GM12873 (cell line): ENCODE data around the gene R3HDM4.

Experiments
- TF ChIP-seq, protein P1 (sequence below): IDR thresholded peaks from 2 replicates; pipeline ENCODE4 v1.5.1; 2012; ENCODE audit warnings: low read depth, mild to moderate bottlenecking, moderate library complexity, low read length, control low read depth; ENCODE audit not compliant: insufficient read depth; ENCODE audit errors: missing control alignments

R3HDM4 gene

DNA sequence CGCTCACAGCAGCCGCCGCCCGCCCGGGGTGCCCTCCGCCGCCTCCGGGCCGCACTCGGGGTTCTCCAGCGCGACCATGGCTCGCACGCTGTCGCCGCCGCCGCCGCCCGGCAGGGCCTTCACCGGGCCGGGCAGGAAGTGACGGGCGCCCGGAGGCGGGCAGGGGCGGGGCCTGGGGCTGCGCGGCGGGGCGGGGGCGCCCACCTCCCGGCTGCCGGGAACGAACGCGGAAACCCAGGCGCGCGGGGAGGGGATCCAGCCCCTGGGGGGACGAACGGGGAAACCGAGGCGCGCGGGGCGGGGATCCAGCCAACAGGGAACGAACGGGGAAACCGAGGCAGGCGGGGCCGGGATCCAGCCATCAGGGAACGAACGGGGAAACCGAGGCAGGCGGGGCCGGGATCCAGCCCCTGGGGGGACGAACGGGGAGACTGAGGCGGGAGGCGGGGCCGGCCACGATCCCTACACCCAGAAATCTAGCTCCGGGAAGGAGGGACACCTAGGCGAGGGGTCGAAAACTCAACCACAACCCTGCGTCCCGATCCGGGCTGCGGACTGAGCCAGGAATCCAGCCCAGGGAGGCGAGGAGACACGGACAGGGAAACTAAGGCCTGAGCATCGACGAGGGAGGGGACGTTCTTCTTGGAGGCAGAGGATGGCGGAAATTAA is at the start of gene R3HDM4:
Gene R3HDM4, minus strand, starts transcription at position 140 of the 669 bp plus-strand sequence. Its CDS starts 62 bp downstream, at position 78.
- TF ChIP-seq, protein P1, sequence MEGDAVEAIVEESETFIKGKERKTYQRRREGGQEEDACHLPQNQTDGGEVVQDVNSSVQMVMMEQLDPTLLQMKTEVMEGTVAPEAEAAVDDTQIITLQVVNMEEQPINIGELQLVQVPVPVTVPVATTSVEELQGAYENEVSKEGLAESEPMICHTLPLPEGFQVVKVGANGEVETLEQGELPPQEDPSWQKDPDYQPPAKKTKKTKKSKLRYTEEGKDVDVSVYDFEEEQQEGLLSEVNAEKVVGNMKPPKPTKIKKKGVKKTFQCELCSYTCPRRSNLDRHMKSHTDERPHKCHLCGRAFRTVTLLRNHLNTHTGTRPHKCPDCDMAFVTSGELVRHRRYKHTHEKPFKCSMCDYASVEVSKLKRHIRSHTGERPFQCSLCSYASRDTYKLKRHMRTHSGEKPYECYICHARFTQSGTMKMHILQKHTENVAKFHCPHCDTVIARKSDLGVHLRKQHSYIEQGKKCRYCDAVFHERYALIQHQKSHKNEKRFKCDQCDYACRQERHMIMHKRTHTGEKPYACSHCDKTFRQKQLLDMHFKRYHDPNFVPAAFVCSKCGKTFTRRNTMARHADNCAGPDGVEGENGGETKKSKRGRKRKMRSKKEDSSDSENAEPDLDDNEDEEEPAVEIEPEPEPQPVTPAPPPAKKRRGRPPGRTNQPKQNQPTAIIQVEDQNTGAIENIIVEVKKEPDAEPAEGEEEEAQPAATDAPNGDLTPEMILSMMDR = no peak

DNA sequence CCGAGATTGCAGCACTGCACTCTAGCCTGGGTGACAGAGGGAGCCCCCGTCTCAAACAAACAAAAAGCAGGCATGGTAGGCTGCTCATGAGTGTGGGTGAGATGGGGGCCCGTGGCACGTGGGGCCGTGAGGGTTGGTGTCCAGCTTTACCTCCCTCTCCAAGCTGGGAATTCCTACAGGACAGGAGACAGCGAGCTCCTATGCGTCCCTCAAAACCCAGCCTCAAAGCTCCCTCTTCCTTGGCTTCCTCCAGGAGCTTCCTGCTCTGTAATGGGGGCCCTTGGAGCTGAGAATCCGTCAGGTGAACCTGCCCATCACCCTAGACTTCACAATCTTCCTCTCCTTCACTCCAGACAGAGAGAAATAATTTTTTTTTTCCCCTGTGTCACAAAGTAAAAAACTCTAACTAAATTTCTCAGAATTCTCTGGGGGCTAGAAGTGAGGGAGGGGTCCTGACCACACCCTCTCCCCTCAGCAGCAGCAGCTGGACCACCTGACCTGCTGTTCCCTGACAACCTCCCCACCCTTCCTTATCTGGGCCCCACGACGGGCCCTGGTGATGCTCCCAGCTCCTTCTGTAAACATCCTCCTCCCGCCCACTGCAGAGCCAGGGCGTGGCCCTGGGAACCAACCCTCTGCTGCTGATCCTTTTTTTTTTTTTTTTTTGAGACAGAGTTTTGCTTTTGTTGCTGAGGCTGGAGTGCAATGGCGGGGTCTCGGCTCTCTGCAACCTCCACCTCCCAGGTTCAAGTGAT is 49.0 kb upstream of the R3HDM4 start:
- TF ChIP-seq, protein P1 = no peak

DNA sequence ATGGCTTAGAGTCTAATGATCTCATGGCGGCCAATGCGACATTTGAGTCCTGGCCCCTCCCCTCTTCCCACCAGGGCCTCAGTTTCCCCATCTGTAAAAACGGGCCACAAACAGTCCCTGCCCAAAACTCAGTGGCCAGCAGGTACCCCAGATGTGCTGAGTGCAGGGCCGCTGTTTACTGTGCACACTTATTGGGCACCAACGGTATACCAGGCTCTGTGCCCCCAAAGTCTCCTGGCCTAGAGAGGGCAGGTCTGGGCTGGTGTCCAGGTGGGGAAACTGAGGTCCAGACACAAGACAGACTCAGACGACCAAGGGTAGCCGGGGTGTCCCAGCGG is 47.6 kb upstream of the R3HDM4 start:
- TF ChIP-seq, protein P1 = no peak

DNA sequence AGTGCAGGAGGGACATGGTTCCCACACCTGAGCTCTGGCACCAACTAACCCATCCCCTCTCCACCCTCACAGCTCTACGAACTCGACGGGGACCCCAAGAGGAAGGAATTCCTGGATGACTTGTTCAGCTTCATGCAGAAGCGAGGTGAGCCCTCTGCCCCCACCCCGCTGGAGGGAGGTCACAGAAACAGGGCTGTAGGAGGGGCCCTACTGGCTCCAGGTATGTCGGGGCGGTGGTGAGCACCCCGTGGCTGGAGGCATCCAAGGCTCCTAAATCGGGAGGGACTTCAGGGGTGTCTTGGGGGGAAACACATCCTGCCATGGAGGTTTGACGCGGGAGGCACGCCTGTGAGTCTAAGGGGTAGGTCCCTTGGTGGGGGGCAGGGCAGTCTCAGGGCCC is 47.0 kb upstream of the R3HDM4 start:
- TF ChIP-seq, protein P1 = no peak

DNA sequence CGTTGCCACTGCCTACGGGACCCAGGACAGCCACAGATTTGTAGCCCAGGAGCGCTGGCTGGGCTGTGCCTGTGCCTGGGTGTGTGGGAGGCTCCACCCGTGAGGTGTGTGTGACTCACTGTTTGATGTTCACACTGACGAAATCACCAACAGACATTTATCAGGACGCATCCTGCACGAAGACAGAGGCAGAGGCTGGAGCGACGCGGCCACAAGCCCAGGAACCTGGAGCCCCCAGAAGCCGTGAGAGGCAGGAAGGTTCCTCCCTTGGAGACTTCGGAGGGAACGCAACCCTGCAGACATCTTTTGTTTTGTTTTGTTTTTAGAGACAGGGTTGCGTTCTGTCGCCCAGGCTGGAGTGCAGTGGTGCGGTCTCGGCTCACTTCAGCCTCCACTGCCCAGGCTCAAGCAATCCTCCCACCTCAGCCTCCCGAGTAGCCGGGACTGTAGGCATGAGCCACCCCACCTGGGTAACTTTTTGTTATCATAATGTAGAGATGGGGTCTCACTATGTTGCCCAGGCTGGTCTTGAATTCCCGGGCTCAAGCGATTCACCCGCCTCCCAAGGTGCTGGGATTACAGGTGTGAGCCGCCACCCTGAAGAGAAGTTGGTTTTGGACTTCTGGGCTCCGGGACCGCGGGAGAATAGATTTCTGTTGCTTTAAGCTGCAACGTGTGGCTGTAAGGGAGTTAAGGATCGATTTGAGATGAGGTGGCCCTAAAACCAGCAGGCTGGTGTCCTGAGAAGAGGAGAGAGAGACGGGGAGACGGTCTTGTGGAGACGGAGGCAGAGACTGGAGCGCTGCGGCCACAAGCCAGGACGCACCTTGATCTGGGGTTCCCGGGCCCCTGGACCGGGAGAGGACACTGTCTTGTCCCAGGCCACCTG is 46.2 kb upstream of the R3HDM4 start:
- TF ChIP-seq, protein P1 = no peak

DNA sequence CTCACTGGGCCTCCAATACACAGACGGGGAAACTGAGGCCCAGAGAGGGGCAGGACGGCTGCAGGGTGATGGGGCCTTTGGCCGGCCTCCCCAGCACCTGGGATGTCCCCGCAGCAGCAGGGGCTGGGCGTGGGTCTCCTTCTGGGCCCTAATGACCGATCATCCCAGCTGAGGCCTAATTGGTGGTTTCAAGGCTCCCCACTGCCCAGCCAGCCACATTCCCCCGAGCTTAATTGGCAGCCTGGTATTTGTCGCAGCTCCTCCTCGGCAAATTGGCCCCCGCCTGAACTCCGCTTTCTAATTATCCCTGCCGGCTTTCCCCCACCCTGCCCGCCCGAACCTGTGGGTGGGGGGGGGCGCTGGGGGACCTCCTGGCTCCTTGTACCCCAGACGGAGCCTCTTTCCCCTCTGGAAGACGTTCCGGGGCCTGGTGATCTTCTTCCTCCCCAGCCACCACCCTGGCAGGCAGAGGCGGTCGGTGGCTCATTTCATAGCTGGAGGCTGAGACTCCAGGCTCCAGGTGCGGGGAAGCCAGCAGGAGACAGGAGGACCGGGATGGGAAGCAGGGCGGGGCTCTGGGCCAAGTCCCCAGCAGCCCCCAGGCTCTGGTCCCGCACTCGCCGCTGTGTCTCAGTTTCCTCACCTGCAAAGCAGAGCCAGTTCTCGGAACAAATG is 43.9 kb upstream of the R3HDM4 start:
- TF ChIP-seq, protein P1 = no peak
